Adrenal gland (tissue), 5 donors: ENCODE data around the gene TSPYL1.

Source experiments
- POLR2A ChIP-seq, 2 donors: fragments of 450-650 bp; IDR thresholded peaks; one replicate each; pipeline ENCODE4 v1.6.1; 2017; ENCODE audit warnings: antibody characterized with exemption in 2 of 2, mild to moderate bottlenecking in 2 of 2, moderate library complexity in 1 of 2
- TF ChIP-seq, protein P1 (sequence below), 6 experiments: fragments of 450-650 bp in 4 of 6; fragments of 200-600 bp in 2 of 6; sonication (generic) in 1 of 6; IDR thresholded peaks; 1 replicate in 5 of 6; 2 replicates in 1 of 6; pipeline versions ENCODE4 v1.5.1 to v1.8.0; 2016 to 2021; ENCODE audit warnings: antibody characterized with exemption in 6 of 6, mild to moderate bottlenecking in 2 of 6, moderate library complexity in 1 of 6
- donor health status: DM: no; HTN: no; CAD: no.

DNA sequence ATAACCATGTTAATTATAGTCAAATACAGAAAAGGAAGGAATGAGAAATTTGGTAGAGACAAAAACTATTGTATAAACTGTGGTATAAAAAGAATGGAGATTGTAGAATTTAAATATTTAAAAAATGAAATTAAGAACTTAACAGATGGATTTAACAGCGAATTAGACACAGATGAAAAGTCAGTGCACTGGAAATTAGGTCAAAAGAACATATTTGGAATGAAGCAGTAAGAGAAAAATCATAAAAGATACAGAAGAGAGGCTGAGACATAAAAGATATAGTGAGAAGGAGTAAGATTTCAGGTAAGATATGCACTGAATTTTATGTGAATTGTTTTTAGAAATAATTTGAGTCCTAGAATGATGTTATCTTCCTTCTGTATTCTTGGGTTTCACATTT, 39.9 kb downstream of the TSPYL1 start:
- TF ChIP-seq, protein P1, sequence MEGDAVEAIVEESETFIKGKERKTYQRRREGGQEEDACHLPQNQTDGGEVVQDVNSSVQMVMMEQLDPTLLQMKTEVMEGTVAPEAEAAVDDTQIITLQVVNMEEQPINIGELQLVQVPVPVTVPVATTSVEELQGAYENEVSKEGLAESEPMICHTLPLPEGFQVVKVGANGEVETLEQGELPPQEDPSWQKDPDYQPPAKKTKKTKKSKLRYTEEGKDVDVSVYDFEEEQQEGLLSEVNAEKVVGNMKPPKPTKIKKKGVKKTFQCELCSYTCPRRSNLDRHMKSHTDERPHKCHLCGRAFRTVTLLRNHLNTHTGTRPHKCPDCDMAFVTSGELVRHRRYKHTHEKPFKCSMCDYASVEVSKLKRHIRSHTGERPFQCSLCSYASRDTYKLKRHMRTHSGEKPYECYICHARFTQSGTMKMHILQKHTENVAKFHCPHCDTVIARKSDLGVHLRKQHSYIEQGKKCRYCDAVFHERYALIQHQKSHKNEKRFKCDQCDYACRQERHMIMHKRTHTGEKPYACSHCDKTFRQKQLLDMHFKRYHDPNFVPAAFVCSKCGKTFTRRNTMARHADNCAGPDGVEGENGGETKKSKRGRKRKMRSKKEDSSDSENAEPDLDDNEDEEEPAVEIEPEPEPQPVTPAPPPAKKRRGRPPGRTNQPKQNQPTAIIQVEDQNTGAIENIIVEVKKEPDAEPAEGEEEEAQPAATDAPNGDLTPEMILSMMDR (IDR thresholded peaks at IDR 0.05), result no peak
- no peak for TF ChIP-seq POLR2A (IDR thresholded peaks at IDR 0.05)
